ENCODE data around the gene POLD2. TPM values are rescaled to one million over a fixed set of nuclear protein-coding genes. Genes with fewer than 3 reads are reported as not detected.

The POLD2 gene
- polyA plus RNA-seq, 1 donor from 2014 or later = 79.5 TPM

DNA sequence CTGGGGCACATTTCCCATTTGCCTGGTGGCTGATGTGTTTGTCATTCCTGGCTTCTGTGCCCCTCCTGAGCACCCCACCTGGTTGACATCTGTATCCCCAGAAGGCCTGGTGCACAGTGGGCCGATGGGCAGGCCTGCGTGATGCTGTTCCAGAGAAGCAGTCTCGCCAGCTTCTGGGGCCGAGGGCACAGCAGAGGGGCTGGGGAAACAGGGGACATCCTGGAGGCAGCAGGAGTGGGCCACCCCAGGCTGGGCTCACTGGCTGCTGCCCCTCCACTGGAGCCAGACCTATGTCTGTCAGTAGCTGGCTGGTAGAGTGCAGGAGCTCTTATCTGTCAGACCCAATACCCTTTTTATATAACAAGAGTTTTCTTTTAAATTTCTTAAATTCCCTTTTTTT lies 18.7 kb upstream of the POLD2 start:
- Histone ChIP-seq H3K4me2 (ENCODE audit: low read length) (no peak overlapping the region), H3K36me3 (ENCODE audit: insufficient read depth, low read length) (no peaks in the 10 kb centered on the region), H3K27me3 (ENCODE audit: insufficient read depth, low read depth, low read length) (peaks cover 7% of the 10 kb centered on the region), H3K9me3 (ENCODE audit: low read length) (no peaks in the 10 kb centered on the region), H3F3A (ENCODE audit: insufficient read depth, low read length, poor library complexity, severe bottlenecking) (no peaks in the 10 kb centered on the region), H3K9ac (ENCODE audit: low read length) (no peak overlapping the region), H3K27ac (ENCODE audit: low read length) (no peak overlapping the region), H3K79me2 (replicated peaks; ENCODE audit: insufficient read depth, low read length) (no peaks in the 10 kb centered on the region), H2AFZ (ENCODE audit: low read depth, low read length) (no peak overlapping the region), H4K20me1 (ENCODE audit: insufficient read depth) (no peaks in the 10 kb centered on the region), H3K9me2 (ENCODE audit: insufficient read depth, low read length) (no peaks in the 10 kb centered on the region), H3K4me3 (ENCODE audit: low read length) (no peak overlapping the region)
- TF ChIP-seq EZH2 (IDR thresholded peaks at IDR 0.05; ENCODE audit: borderline replicate concordance, insufficient read depth, low read length, poor library complexity, severe bottlenecking) (no peak), MXI1 (conservative IDR thresholded peaks at IDR 0.05; ENCODE audit: poor library complexity, severe bottlenecking) (no peak), SMC3 (conservative IDR thresholded peaks at IDR 0.05; ENCODE audit: poor library complexity) (no peak)
- TF ChIP-seq, protein P1, sequence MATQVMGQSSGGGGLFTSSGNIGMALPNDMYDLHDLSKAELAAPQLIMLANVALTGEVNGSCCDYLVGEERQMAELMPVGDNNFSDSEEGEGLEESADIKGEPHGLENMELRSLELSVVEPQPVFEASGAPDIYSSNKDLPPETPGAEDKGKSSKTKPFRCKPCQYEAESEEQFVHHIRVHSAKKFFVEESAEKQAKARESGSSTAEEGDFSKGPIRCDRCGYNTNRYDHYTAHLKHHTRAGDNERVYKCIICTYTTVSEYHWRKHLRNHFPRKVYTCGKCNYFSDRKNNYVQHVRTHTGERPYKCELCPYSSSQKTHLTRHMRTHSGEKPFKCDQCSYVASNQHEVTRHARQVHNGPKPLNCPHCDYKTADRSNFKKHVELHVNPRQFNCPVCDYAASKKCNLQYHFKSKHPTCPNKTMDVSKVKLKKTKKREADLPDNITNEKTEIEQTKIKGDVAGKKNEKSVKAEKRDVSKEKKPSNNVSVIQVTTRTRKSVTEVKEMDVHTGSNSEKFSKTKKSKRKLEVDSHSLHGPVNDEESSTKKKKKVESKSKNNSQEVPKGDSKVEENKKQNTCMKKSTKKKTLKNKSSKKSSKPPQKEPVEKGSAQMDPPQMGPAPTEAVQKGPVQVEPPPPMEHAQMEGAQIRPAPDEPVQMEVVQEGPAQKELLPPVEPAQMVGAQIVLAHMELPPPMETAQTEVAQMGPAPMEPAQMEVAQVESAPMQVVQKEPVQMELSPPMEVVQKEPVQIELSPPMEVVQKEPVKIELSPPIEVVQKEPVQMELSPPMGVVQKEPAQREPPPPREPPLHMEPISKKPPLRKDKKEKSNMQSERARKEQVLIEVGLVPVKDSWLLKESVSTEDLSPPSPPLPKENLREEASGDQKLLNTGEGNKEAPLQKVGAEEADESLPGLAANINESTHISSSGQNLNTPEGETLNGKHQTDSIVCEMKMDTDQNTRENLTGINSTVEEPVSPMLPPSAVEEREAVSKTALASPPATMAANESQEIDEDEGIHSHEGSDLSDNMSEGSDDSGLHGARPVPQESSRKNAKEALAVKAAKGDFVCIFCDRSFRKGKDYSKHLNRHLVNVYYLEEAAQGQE (IDR thresholded peaks at IDR 0.05; ENCODE audit: borderline replicate concordance) = no peak
- TF ChIP-seq, protein P2, sequence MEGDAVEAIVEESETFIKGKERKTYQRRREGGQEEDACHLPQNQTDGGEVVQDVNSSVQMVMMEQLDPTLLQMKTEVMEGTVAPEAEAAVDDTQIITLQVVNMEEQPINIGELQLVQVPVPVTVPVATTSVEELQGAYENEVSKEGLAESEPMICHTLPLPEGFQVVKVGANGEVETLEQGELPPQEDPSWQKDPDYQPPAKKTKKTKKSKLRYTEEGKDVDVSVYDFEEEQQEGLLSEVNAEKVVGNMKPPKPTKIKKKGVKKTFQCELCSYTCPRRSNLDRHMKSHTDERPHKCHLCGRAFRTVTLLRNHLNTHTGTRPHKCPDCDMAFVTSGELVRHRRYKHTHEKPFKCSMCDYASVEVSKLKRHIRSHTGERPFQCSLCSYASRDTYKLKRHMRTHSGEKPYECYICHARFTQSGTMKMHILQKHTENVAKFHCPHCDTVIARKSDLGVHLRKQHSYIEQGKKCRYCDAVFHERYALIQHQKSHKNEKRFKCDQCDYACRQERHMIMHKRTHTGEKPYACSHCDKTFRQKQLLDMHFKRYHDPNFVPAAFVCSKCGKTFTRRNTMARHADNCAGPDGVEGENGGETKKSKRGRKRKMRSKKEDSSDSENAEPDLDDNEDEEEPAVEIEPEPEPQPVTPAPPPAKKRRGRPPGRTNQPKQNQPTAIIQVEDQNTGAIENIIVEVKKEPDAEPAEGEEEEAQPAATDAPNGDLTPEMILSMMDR (IDR thresholded peaks at IDR 0.05; ENCODE audit: poor library complexity, severe bottlenecking) = no peak

DNA sequence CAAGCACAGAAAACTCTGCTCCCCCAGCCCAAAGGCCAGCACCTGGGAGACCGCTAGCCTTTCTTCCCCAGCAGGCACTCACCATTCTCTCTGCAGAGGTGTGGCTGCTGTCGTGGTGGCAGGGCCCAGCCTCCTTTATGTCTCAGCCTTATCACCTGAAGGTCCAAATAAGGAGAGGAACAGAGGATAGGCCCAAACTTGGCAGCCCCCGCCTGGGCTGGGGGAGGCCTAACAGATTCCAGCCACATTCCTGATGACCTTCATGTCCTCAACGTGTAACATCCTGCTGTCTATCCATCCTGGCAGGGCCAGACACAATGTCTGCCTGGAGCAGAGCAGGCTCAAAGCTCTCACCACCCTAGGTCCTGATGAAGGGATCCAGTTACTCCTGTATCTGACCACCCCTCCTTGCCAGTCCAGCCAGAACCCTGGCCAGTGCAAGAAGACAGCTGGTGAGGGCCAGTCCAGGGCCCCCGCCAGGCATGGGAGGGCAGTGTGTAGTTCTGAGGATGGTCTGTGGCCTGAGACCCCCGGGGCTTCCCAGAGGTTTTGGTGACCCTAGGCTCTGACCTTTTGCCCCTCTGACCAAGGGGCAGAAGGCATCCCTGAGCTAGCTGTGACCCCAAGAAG lies 18.0 kb upstream of the POLD2 start, which contains the start of gene MYL7:
MYL7 (minus strand) TSS at position 112 of the 630 bp plus-strand sequence; CDS start at position 85, 27 bp downstream.
- H3K9me2 ChIP-seq (ENCODE audit: insufficient read depth, low read length) = no peaks in the 10 kb centered on the region
- no peak for TF ChIP-seq EZH2 (IDR thresholded peaks at IDR 0.05; ENCODE audit: borderline replicate concordance, insufficient read depth, low read length, poor library complexity, severe bottlenecking)
- no peak for TF ChIP-seq MXI1 (conservative IDR thresholded peaks at IDR 0.05; ENCODE audit: poor library complexity, severe bottlenecking)
- no peak for TF ChIP-seq POLR2AphosphoS5 (IDR thresholded peaks at IDR 0.05)
- TF ChIP-seq, protein P2 (IDR thresholded peaks at IDR 0.05; ENCODE audit: poor library complexity, severe bottlenecking) = no peak
- TF ChIP-seq EP300 (conservative IDR thresholded peaks at IDR 0.05; ENCODE audit: poor library complexity, severe bottlenecking) = no peak
- no peak for TF ChIP-seq SMC3 (conservative IDR thresholded peaks at IDR 0.05; ENCODE audit: poor library complexity)
- TF ChIP-seq, protein P1 (IDR thresholded peaks at IDR 0.05; ENCODE audit: borderline replicate concordance) = no peak
- TF ChIP-seq TAF1 (IDR thresholded peaks at IDR 0.05; ENCODE audit: low read depth) = no peak
- TF ChIP-seq RAD21 (conservative IDR thresholded peaks at IDR 0.05) = no peak
- H4K20me1 ChIP-seq (ENCODE audit: insufficient read depth) = no peaks in the 10 kb centered on the region
- no peak within 1 kb of the TSS for H2AFZ ChIP-seq (ENCODE audit: low read depth, low read length)
- H3K4me2 ChIP-seq (ENCODE audit: low read length) = no peak within 1 kb of the TSS
- H3K9me3 ChIP-seq (ENCODE audit: low read length) = no peaks in the 10 kb centered on the region
- H3K27ac ChIP-seq (ENCODE audit: low read length) = no peak within 1 kb of the TSS
- H3K79me2 ChIP-seq (replicated peaks; ENCODE audit: insufficient read depth, low read length) = no peaks in the 10 kb centered on the region
- H3K9ac ChIP-seq (ENCODE audit: low read length) = no peak within 1 kb of the TSS
- H3F3A ChIP-seq (ENCODE audit: insufficient read depth, low read length, poor library complexity, severe bottlenecking) = no peaks in the 10 kb centered on the region
- no peaks in the 10 kb centered on the region for H3K36me3 ChIP-seq (ENCODE audit: insufficient read depth, low read length)
- peaks cover 7% of the 10 kb centered on the region for H3K27me3 ChIP-seq (ENCODE audit: insufficient read depth, low read depth, low read length)
- no peak within 1 kb of the TSS for H3K4me3 ChIP-seq (ENCODE audit: low read length)
